ENCODE data around the gene BIN1.
A peak's percentile ranks its signal among the peaks of the same experiment; 100 is the strongest.

BIN1 gene

GRCh38 chr2:127143841-127144782 lies 37.2 kb upstream of the BIN1 start:
- DNase-seq = peak; percentile 59
- Histone ChIP-seq H3K36me3 (replicated peaks) (no peaks in the 10 kb centered on the region), H3K27ac (peak overlapping the region; percentile 58), H3K27me3 (replicated peaks) (no peaks in the 10 kb centered on the region), H3K4me3 (ENCODE audit: low read depth, low read length) (no peak overlapping the region)
- in situ Hi-C loops (cut with HindIII; ENCODE audit: low pct_ligation_motif_present, low sequenced_read_pairs) = no loop called here
- peak; percentile 13 for TF ChIP-seq CTCF (IDR thresholded peaks at IDR 0.05; ENCODE audit: low read depth, low read length, missing control alignments)

- no peak overlapping the region for H3K4me3 ChIP-seq (ENCODE audit: low read depth, low read length)
- TF ChIP-seq CTCF (IDR thresholded peaks at IDR 0.05; ENCODE audit: low read depth, low read length, missing control alignments) = peak; percentile 45
- no peaks in the 10 kb centered on the region for H3K27me3 ChIP-seq (replicated peaks)
- in situ Hi-C loops (cut with HindIII; ENCODE audit: low pct_ligation_motif_present, low sequenced_read_pairs) = no loop called here
- no peak for DNase-seq
- H3K27ac ChIP-seq = peak overlapping the region; percentile 58
- H3K36me3 ChIP-seq (replicated peaks) = no peaks in the 10 kb centered on the region
Measured at GRCh38 chr2:127142663-127143630, 36.0 kb upstream of the BIN1 start.

- DNase-seq = no peak
- no peak for TF ChIP-seq CTCF (IDR thresholded peaks at IDR 0.05; ENCODE audit: low read depth, low read length, missing control alignments)
- in situ Hi-C loops (cut with HindIII; ENCODE audit: low pct_ligation_motif_present, low sequenced_read_pairs) = no loop called here
Measured at GRCh38 chr2:127140538-127140937, 33.6 kb upstream of the BIN1 start.

GRCh38 chr2:127139766-127140165 lies 32.8 kb upstream of the BIN1 start:
- TF ChIP-seq CTCF (IDR thresholded peaks at IDR 0.05; ENCODE audit: low read depth, low read length, missing control alignments) = no peak
- in situ Hi-C loops (cut with HindIII; ENCODE audit: low pct_ligation_motif_present, low sequenced_read_pairs) = no loop called here
- no peaks in the 10 kb centered on the region for H3K36me3 ChIP-seq (replicated peaks)
- no peak overlapping the region for H3K4me3 ChIP-seq (ENCODE audit: low read depth, low read length)
- no peak overlapping the region for H3K27ac ChIP-seq
- H3K27me3 ChIP-seq (replicated peaks) = no peaks in the 10 kb centered on the region
- DNase-seq = no peak

More at GRCh38 chr2:127140538-127140937, 33.6 kb upstream of the BIN1 start:
- no peaks in the 10 kb centered on the region for H3K27me3 ChIP-seq (replicated peaks)
- H3K36me3 ChIP-seq (replicated peaks) = no peaks in the 10 kb centered on the region
- no peak overlapping the region for H3K4me3 ChIP-seq (ENCODE audit: low read depth, low read length)
- no peak overlapping the region for H3K27ac ChIP-seq

- in situ Hi-C loops (cut with HindIII; ENCODE audit: low pct_ligation_motif_present, low sequenced_read_pairs) = no loop called here
- TF ChIP-seq CTCF (IDR thresholded peaks at IDR 0.05; ENCODE audit: low read depth, low read length, missing control alignments) = no peak
- H3K27me3 ChIP-seq (replicated peaks) = no peaks in the 10 kb centered on the region
- H3K27ac ChIP-seq = no peak overlapping the region
- DNase-seq = no peak
- H3K4me3 ChIP-seq (ENCODE audit: low read depth, low read length) = no peak overlapping the region
- H3K36me3 ChIP-seq (replicated peaks) = no peaks in the 10 kb centered on the region
Measured at GRCh38 chr2:127138281-127138680, 31.3 kb upstream of the BIN1 start.

Data from brain microvascular endothelial cell (primary cell).